BJ (cell line): ENCODE measurements around the gene DCN. TPM values are rescaled to one million over a fixed set of nuclear protein-coding genes. Genes with fewer than 3 reads are reported as not detected.

Experiments
- CTCF ChIA-PET: fragments of 350-600 bp; formaldehyde crosslinking; extraction: SDS; loops from one replicate; lab custom pipeline; 2021; ENCODE audit warnings: antibody characterized with exemption, inconsistent platforms; lab: Yijun Ruan, JAX
- POLR2A ChIA-PET: fragments of 300-600 bp; sonication (Branson Sonifier 250); formaldehyde crosslinking; extraction: SDS; loops from one replicate; lab custom pipeline; 2021; ENCODE audit warnings: antibody characterized with exemption; lab: Charles Lee
- DNase-seq: peaks from one replicate; pipeline ENCODE4 v3.0.0-alpha.2; 2011; ENCODE audit warnings: low read depth
- H3K27me3 ChIP-seq: 2 replicates; pipeline ENCODE4 v1.6.0; 2011; ENCODE audit warnings: low read length; ENCODE audit not compliant: control insufficient read depth, insufficient read depth
- H3K36me3 ChIP-seq: 2 replicates; pipeline ENCODE4 v1.5.1; 2011; ENCODE audit warnings: low read length; ENCODE audit not compliant: control insufficient read depth, insufficient read depth
- H3K4me3 ChIP-seq: 2 replicates; pipeline ENCODE4 v1.5.1; 2011; ENCODE audit warnings: low read depth, mild to moderate bottlenecking, control low read depth, low read length
- polyA plus RNA-seq: library from polyadenylated mRNA; depleted of rRNA; stranded (reverse); fragments of >200 nt; gene quantifications from 2 replicates; pipeline ENCODE4 v1.2.3, GENCODE V29; 2011
- TF ChIP-seq, protein P1 (sequence below): IDR thresholded peaks from 2 replicates; pipeline ENCODE4 v1.5.1; 2011; ENCODE audit warnings: low read depth, mild to moderate bottlenecking, control low read depth, inconsistent platforms, low read length, moderate library complexity; ENCODE audit not compliant: insufficient read depth

Gene DCN
- polyA plus RNA-seq, 1 experiment: 823 TPM

DNA sequence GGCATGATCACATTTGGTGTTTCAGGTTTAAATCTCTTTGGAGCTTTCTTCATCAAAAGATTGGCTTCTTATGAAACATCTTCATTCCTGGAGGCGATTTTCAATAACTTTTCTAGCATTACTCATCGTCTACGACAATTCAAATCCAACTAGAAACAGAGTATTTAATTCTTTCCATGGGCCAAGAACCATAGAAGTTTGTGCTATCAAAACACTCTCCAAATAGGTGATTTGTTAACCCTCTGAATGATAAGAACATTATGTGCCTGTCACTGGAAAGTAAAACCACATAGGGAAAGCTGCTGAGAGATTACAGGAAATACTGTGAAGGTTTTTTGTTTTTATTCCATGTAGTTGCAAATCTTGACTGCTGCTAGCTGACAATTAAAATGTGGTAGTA is 6.9 kb upstream of the DCN start:
- TF ChIP-seq, protein P1, sequence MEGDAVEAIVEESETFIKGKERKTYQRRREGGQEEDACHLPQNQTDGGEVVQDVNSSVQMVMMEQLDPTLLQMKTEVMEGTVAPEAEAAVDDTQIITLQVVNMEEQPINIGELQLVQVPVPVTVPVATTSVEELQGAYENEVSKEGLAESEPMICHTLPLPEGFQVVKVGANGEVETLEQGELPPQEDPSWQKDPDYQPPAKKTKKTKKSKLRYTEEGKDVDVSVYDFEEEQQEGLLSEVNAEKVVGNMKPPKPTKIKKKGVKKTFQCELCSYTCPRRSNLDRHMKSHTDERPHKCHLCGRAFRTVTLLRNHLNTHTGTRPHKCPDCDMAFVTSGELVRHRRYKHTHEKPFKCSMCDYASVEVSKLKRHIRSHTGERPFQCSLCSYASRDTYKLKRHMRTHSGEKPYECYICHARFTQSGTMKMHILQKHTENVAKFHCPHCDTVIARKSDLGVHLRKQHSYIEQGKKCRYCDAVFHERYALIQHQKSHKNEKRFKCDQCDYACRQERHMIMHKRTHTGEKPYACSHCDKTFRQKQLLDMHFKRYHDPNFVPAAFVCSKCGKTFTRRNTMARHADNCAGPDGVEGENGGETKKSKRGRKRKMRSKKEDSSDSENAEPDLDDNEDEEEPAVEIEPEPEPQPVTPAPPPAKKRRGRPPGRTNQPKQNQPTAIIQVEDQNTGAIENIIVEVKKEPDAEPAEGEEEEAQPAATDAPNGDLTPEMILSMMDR: no peak
- Histone ChIP-seq H3K4me3 (no peak overlapping the region), H3K27me3 (no peaks in the 10 kb centered on the region), H3K36me3 (no peaks in the 10 kb centered on the region)
- ChIA-PET POLR2A (no interaction called here), CTCF (interaction anchor here (0.6 to 0.8 kb wide), 2 partner anchors 11 to 12 kb away, joined by 3 to 4 read pairs; no protein-coding TSS in a partner anchor)
- no peak for DNase-seq

DNA sequence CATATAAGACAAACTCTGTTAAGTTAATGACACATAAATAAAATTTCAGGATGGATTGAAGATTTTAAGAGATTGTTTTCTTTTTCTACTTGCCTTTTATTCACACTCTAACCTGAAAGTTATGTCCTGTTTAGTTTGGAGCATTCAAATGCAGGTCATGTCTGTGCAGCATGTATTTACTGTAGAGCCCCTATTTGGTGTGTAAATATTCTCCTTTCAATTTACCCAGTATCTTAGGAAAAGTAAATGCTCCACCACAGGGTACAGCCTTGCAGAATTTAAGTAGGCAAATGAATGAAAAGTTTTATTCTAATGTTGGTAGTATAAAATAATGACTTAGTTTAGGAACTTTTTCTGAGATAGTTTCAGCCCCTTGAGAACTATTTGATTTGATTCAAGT is 6.2 kb upstream of the DCN start:
- Histone ChIP-seq H3K4me3 (no peak overlapping the region), H3K36me3 (no peaks in the 10 kb centered on the region), H3K27me3 (no peaks in the 10 kb centered on the region)
- ChIA-PET CTCF (interaction anchor here (0.8 kb wide), 1 partner anchor 11 kb away, joined by 3 read pairs; no protein-coding TSS in a partner anchor), POLR2A (no interaction called here)
- DNase-seq: no peak
- TF ChIP-seq, protein P1: no peak

DNA sequence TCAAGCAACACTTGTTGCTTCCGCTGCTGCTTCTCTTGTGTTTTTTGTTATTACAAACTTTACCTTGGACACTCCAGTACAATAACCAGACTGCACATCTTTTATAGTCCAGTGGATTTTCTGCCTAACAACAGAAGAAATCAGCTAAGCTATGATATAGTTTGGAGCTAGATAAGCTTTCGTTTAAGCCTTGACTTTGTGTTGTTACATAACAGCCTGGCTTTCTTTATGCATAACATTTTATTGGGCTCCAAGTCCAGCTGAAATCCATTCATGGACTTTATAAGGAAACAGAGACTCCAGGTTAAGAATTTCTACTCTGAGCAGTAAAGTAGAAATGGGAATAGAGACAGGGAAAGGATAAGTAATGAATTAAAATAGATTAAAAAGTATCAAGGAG is 3.5 kb upstream of the DCN start:
- TF ChIP-seq, protein P1: no peak
- ChIA-PET POLR2A (no interaction called here), CTCF (interaction anchor here (1.5 kb wide), 2 partner anchors 11 to 139 kb away, joined by 3 to 4 read pairs; no protein-coding TSS in a partner anchor)
- H3K27me3 ChIP-seq: no peaks in the 10 kb centered on the region
- DNase-seq: no peak
- H3K4me3 ChIP-seq: no peak overlapping the region
- no peaks in the 10 kb centered on the region for H3K36me3 ChIP-seq

DNA sequence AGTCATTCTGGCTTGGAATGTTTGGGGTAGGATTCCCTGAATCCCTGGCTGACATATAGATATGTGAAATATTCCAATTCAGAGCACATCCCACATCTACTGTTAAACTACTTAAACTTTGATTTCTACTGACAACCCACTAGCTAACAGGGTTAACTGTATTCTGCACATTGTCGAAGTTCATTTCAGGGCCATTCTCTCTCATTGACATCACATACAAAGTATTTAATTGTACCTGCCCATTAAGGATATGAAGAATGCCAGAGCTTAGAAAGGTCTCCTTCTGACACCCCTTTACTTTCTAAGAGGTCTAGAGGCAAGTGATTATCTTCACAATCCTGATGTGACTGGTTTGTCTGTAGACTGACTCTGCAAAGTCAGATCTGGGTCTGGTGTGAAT is 2.8 kb upstream of the DCN start:
- ChIA-PET CTCF (interaction anchor here (1.5 kb wide), 2 partner anchors 10 to 140 kb away, joined by 3 to 4 read pairs; no protein-coding TSS in a partner anchor), POLR2A (no interaction called here)
- no peaks in the 10 kb centered on the region for H3K27me3 ChIP-seq
- DNase-seq: no peak
- no peak overlapping the region for H3K4me3 ChIP-seq
- TF ChIP-seq, protein P1: no peak
- no peaks in the 10 kb centered on the region for H3K36me3 ChIP-seq

DNA sequence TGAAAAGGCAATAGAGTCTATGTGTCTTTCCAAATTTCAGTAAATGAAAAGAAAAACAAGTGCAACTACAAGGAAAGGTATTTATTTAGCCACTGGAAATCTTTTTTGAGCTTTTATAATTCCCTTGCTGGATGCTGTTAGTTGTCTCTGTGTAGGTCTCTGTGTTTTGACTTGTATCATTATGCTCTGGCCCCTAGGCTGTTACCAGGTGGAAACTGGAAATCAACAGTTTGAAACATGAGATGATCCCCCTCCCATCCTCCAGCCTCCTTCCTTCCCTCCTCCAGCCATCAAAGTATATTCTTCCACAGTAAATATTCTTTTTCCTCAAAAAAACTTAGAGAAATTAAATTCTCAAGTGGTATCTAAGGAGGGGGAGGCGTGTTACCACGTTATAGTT is 934 bp upstream of the DCN start:
- TF ChIP-seq, protein P1: no peak
- ChIA-PET POLR2A (no interaction called here), CTCF (no interaction called here)
- no peaks in the 10 kb centered on the region for H3K27me3 ChIP-seq
- no peak overlapping the region for H3K4me3 ChIP-seq
- no peaks in the 10 kb centered on the region for H3K36me3 ChIP-seq
- DNase-seq: no peak
